GM12878 (cell line): ENCODE measurements around the gene YPEL2.

Experiments
- CREM ChIP-seq: IDR thresholded peaks from 2 replicates; pipeline ENCODE4 v1.6.1; 2014; ENCODE audit warnings: antibody characterized with exemption, low read depth
- CTCF ChIP-seq, 3 experiments: IDR thresholded peaks in 2 of 3; conservative IDR thresholded peaks in 1 of 3; 2 replicates each; pipeline ENCODE4 v1.5.1; 2011; ENCODE audit warnings: low read depth in 3 of 3, low read length in 3 of 3, mild to moderate bottlenecking in 3 of 3, control low read depth in 2 of 3, moderate library complexity in 2 of 3, inconsistent platforms in 1 of 3, mixed read lengths in 1 of 3; ENCODE audit not compliant: control insufficient read depth in 2 of 3, insufficient read depth in 1 of 3; ENCODE audit errors: extremely low read depth in 1 of 3
- ELK1 ChIP-seq: IDR thresholded peaks from 2 replicates; pipeline ENCODE4 v1.6.1; 2012; ENCODE audit warnings: low read depth, low read length, improper control_type of control experiment
- MXI1 ChIP-seq: fragments of 150-350 bp; IDR thresholded peaks from 2 replicates; pipeline ENCODE4 v1.6.1; 2011; ENCODE audit warnings: low read depth, mild to moderate bottlenecking, inconsistent platforms, low read length, improper control_type of control experiment
- MYC ChIP-seq: IDR thresholded peaks from 2 replicates; pipeline ENCODE4 v1.6.1; 2011; ENCODE audit warnings: mild to moderate bottlenecking, low read length, moderate library complexity, inconsistent platforms; ENCODE audit not compliant: insufficient read depth, insufficient replicate concordance, insufficient read length, severe bottlenecking
- PAX5 ChIP-seq: IDR thresholded peaks from 2 replicates; pipeline ENCODE4 v1.6.1; 2011; ENCODE audit warnings: low read depth, low read length, borderline replicate concordance
- POLR2A ChIP-seq: IDR thresholded peaks from 2 replicates; pipeline ENCODE4 v1.6.1; 2011; ENCODE audit warnings: low read depth, mild to moderate bottlenecking, low read length
- POLR2AphosphoS5 ChIP-seq: IDR thresholded peaks from 2 replicates; pipeline ENCODE4 v1.6.1; 2011; ENCODE audit warnings: mild to moderate bottlenecking, low read length, inconsistent platforms
- POU2F2 ChIP-seq: IDR thresholded peaks from 3 replicates; pipeline ENCODE4 v1.6.1; 2011; ENCODE audit warnings: low read depth, mild to moderate bottlenecking, low read length, borderline replicate concordance
- RB1 ChIP-seq: fragments of 450-650 bp; formaldehyde crosslinking; IDR thresholded peaks from 2 replicates; pipeline ENCODE4 v1.6.1; 2017; ENCODE audit warnings: mild to moderate bottlenecking, borderline replicate concordance
- RELB ChIP-seq: fragments of 450-650 bp; IDR thresholded peaks from 2 replicates; pipeline ENCODE4 v1.6.1; 2017; ENCODE audit warnings: low read depth, mild to moderate bottlenecking, moderate library complexity
- SIN3A ChIP-seq: IDR thresholded peaks from 2 replicates; pipeline ENCODE4 v1.6.1; 2012; ENCODE audit warnings: low read depth, low read length, improper control_type of control experiment
- SP1 ChIP-seq: IDR thresholded peaks from one replicate; pipeline ENCODE4 v1.6.1; 2011; ENCODE audit warnings: low read depth, low read length
- USF2 ChIP-seq: IDR thresholded peaks from 2 replicates; pipeline ENCODE4 v1.6.1; 2011; ENCODE audit warnings: low read depth, low read length, improper control_type of control experiment, borderline replicate concordance

- TF ChIP-seq CTCF (IDR thresholded peaks at IDR 0.05 in 2 of 3, conservative IDR thresholded peaks at IDR 0.05 in 1 of 3; ENCODE audit: control insufficient read depth in 2 of 3, extremely low read depth in 1 of 3, insufficient read depth in 1 of 3, low read depth in 3 of 3, low read length in 3 of 3) (no peak), SIN3A (no peak), USF2 (no peak), MYC (no peak), POU2F2 (no peak), POLR2AphosphoS5 (no peak), CREM (no peak), RELB (no peak), SP1 (no peak), POLR2A (no peak), MXI1 (no peak), PAX5 (no peak), RB1 (no peak), ELK1 (no peak)
Measured at GRCh38 chr17:59327121-59327980, 4.1 kb upstream of the YPEL2 start.
